Muscle layer of colon (tissue), 2 donors: ENCODE measurements around the gene TBC1D1.

Experiments used
- H3K27ac ChIP-seq: one replicate; pipeline ENCODE4 v1.7.0; 2013; ENCODE audit warnings: low read depth, mild to moderate bottlenecking, low read length, moderate library complexity
- H3K27me3 ChIP-seq, 2 donors: one replicate each; pipeline ENCODE4 v1.7.0; 2013; ENCODE audit warnings: low read length in 2 of 2, mild to moderate bottlenecking in 2 of 2; ENCODE audit not compliant: insufficient read depth in 2 of 2, control insufficient read depth in 1 of 2
- H3K36me3 ChIP-seq: one replicate; pipeline ENCODE4 v1.7.0; 2013; ENCODE audit warnings: mild to moderate bottlenecking, low read length; ENCODE audit not compliant: insufficient read depth
- H3K4me1 ChIP-seq: one replicate; pipeline ENCODE4 v1.7.0; 2013; ENCODE audit warnings: mild to moderate bottlenecking, low read length; ENCODE audit not compliant: insufficient read depth
- H3K4me3 ChIP-seq, 2 donors: one replicate each; pipeline ENCODE4 v1.7.0; 2013; ENCODE audit warnings: low read length in 2 of 2, low read depth in 1 of 2, mild to moderate bottlenecking in 1 of 2, moderate library complexity in 1 of 2
- H3K9ac ChIP-seq: one replicate; pipeline ENCODE4 v1.7.0; 2013; ENCODE audit warnings: low read length
- H3K9me3 ChIP-seq: one replicate; pipeline ENCODE4 v1.7.0; 2013; ENCODE audit warnings: mild to moderate bottlenecking, low read length
- donor health status: abdominal sarcoma.
- donor health status: Adenocarcinoma of cecum.

Gene TBC1D1

GRCh38 chr4:38105475-38106220 lies 214.8 kb downstream of the TBC1D1 start:
- Histone ChIP-seq H3K27ac (no peak overlapping the region), H3K9ac (no peak overlapping the region), H3K9me3 (no peaks in the 10 kb centered on the region), H3K4me1 (peaks cover 14% of the 10 kb centered on the region), H3K36me3 (peaks cover 44% of the 10 kb centered on the region), H3K27me3 (no peaks in the 10 kb centered on the region), H3K4me3 (no peak overlapping the region)

GRCh38 chr4:38106311-38106710 lies 215.4 kb downstream of the TBC1D1 start:
- Histone ChIP-seq H3K4me3 (no peak overlapping the region), H3K4me1 (peaks cover 14% of the 10 kb centered on the region), H3K9me3 (no peaks in the 10 kb centered on the region), H3K36me3 (peaks cover 44% of the 10 kb centered on the region), H3K9ac (no peak overlapping the region), H3K27ac (peak overlapping the region; percentile 31), H3K27me3 (no peaks in the 10 kb centered on the region)

GRCh38 chr4:38106886-38107514 lies 216.1 kb downstream of the TBC1D1 start:
- Histone ChIP-seq H3K9ac (no peak overlapping the region), H3K27me3 (no peaks in the 10 kb centered on the region), H3K4me1 (peaks cover 19% of the 10 kb centered on the region), H3K27ac (no peak overlapping the region), H3K36me3 (peaks cover 44% of the 10 kb centered on the region), H3K9me3 (no peaks in the 10 kb centered on the region), H3K4me3 (no peak overlapping the region)

- Histone ChIP-seq H3K4me1 (peaks cover 27% of the 10 kb centered on the region), H3K9me3 (no peaks in the 10 kb centered on the region), H3K36me3 (peaks cover 43% of the 10 kb centered on the region), H3K27ac (no peak overlapping the region), H3K9ac (no peak overlapping the region), H3K4me3 (no peak overlapping the region), H3K27me3 (no peaks in the 10 kb centered on the region)
These were observed 216.9 kb downstream of the TBC1D1 start for GRCh38 chr4:38107818-38108217.

- no peak overlapping the region for H3K4me3 ChIP-seq
- peaks cover 32% of the 10 kb centered on the region for H3K36me3 ChIP-seq
- H3K9me3 ChIP-seq = no peaks in the 10 kb centered on the region
- H3K9ac ChIP-seq = no peak overlapping the region
- H3K27me3 ChIP-seq = no peaks in the 10 kb centered on the region
- peaks cover 42% of the 10 kb centered on the region for H3K4me1 ChIP-seq
- no peak overlapping the region for H3K27ac ChIP-seq
These were observed 218.5 kb downstream of the TBC1D1 start for GRCh38 chr4:38109370-38109769.

- Histone ChIP-seq H3K4me1 (peaks cover 47% of the 10 kb centered on the region), H3K4me3 (no peak overlapping the region), H3K27me3 (no peaks in the 10 kb centered on the region), H3K27ac (no peak overlapping the region), H3K9me3 (no peaks in the 10 kb centered on the region), H3K36me3 (peaks cover 31% of the 10 kb centered on the region), H3K9ac (no peak overlapping the region)
These were observed 219.0 kb downstream of the TBC1D1 start for GRCh38 chr4:38109896-38110295.

- Histone ChIP-seq H3K27me3 (no peaks in the 10 kb centered on the region), H3K27ac (no peak overlapping the region), H3K36me3 (peaks cover 30% of the 10 kb centered on the region), H3K4me3 (no peak overlapping the region), H3K9ac (no peak overlapping the region), H3K4me1 (peaks cover 46% of the 10 kb centered on the region), H3K9me3 (no peaks in the 10 kb centered on the region)
These were observed 220.1 kb downstream of the TBC1D1 start for GRCh38 chr4:38111024-38111423.

- H3K27me3 ChIP-seq = no peaks in the 10 kb centered on the region
- H3K36me3 ChIP-seq = peaks cover 33% of the 10 kb centered on the region
- no peak overlapping the region for H3K4me3 ChIP-seq
- H3K9me3 ChIP-seq = no peaks in the 10 kb centered on the region
- peaks cover 39% of the 10 kb centered on the region for H3K4me1 ChIP-seq
- H3K9ac ChIP-seq = no peak overlapping the region
- H3K27ac ChIP-seq = no peak overlapping the region
These were observed 220.8 kb downstream of the TBC1D1 start for GRCh38 chr4:38111717-38112116.

GRCh38 chr4:38113132-38113531 lies 222.2 kb downstream of the TBC1D1 start:
- H3K9ac ChIP-seq = no peak overlapping the region

GRCh38 chr4:38113551-38113950 lies 222.7 kb downstream of the TBC1D1 start:
- no peak overlapping the region for H3K9ac ChIP-seq
- no peaks in the 10 kb centered on the region for H3K9me3 ChIP-seq
- no peak overlapping the region for H3K4me3 ChIP-seq
- H3K36me3 ChIP-seq = peaks cover 25% of the 10 kb centered on the region
- no peak overlapping the region for H3K27ac ChIP-seq
- H3K27me3 ChIP-seq = no peaks in the 10 kb centered on the region
- H3K4me1 ChIP-seq = peaks cover 33% of the 10 kb centered on the region

More at GRCh38 chr4:38113132-38113531, 222.2 kb downstream of the TBC1D1 start:
- Histone ChIP-seq H3K4me1 (peaks cover 33% of the 10 kb centered on the region), H3K27ac (no peak overlapping the region), H3K4me3 (no peak overlapping the region), H3K27me3 (no peaks in the 10 kb centered on the region), H3K9me3 (no peaks in the 10 kb centered on the region), H3K36me3 (peaks cover 26% of the 10 kb centered on the region)

GRCh38 chr4:38114386-38115150 lies 223.7 kb downstream of the TBC1D1 start:
- Histone ChIP-seq H3K27ac (no peak overlapping the region), H3K9me3 (no peaks in the 10 kb centered on the region), H3K4me3 (no peak overlapping the region), H3K36me3 (peaks cover 20% of the 10 kb centered on the region), H3K9ac (no peak overlapping the region), H3K4me1 (peaks cover 36% of the 10 kb centered on the region), H3K27me3 (no peaks in the 10 kb centered on the region)
